ENCODE measurements around the gene MBD2.

MBD2 gene

DNA sequence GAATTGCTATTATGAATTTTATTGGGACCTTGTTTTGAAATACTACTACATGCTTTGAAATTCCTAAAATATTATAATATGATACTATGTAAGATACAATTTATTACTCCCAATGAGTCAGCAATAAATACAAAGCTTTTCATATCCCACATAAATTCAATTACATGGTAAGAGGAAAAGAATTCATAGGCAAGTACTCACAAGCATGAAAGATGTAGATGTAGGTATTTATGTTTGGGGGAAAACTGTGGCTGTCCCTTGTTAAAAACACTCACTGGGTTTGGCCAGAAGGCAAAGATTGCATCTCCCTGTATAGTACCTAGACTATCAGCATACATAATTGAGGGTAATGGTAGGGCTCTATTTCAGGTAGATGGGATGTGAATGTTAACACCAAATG, 90.4 kb downstream of the MBD2 start (continued):
- TF ChIP-seq, protein P1, sequence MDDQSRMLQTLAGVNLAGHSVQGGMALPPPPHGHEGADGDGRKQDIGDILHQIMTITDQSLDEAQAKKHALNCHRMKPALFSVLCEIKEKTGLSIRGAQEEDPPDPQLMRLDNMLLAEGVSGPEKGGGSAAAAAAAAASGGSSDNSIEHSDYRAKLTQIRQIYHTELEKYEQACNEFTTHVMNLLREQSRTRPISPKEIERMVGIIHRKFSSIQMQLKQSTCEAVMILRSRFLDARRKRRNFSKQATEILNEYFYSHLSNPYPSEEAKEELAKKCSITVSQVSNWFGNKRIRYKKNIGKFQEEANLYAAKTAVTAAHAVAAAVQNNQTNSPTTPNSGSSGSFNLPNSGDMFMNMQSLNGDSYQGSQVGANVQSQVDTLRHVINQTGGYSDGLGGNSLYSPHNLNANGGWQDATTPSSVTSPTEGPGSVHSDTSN (CRISPR knock-in tag; IDR thresholded peaks at IDR 0.05) = no peak
- TF ChIP-seq SP3 (tag by site-specific recombination; IDR thresholded peaks at IDR 0.05) = no peak
- no peak for TF ChIP-seq KLF16 (tag by site-specific recombination; IDR thresholded peaks at IDR 0.05)
- no peak for TF ChIP-seq KLF7 (tag by site-specific recombination; IDR thresholded peaks at IDR 0.05; ENCODE audit: borderline replicate concordance)
- no peak for TF ChIP-seq REPIN1 (tag by site-specific recombination; IDR thresholded peaks at IDR 0.05; ENCODE audit: low read depth)
- TF ChIP-seq ZNF426 (tag by site-specific recombination; IDR thresholded peaks at IDR 0.05) = no peak
- TF ChIP-seq, protein P2, sequence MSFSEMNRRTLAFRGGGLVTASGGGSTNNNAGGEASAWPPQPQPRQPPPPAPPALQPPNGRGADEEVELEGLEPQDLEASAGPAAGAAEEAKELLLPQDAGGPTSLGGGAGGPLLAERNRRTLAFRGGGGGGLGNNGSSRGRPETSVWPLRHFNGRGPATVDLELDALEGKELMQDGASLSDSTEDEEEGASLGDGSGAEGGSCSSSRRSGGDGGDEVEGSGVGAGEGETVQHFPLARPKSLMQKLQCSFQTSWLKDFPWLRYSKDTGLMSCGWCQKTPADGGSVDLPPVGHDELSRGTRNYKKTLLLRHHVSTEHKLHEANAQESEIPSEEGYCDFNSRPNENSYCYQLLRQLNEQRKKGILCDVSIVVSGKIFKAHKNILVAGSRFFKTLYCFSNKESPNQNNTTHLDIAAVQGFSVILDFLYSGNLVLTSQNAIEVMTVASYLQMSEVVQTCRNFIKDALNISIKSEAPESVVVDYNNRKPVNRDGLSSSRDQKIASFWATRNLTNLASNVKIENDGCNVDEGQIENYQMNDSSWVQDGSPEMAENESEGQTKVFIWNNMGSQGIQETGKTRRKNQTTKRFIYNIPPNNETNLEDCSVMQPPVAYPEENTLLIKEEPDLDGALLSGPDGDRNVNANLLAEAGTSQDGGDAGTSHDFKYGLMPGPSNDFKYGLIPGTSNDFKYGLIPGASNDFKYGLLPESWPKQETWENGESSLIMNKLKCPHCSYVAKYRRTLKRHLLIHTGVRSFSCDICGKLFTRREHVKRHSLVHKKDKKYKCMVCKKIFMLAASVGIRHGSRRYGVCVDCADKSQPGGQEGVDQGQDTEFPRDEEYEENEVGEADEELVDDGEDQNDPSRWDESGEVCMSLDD (tag by site-specific recombination; IDR thresholded peaks at IDR 0.05) = no peak
- TF ChIP-seq GFI1B (tag by site-specific recombination; IDR thresholded peaks at IDR 0.05) = no peak
- no peak for TF ChIP-seq KLF1 (tag by site-specific recombination; IDR thresholded peaks at IDR 0.05)
- no peak for TF ChIP-seq WT1 (tag by site-specific recombination; IDR thresholded peaks at IDR 0.05)
- TF ChIP-seq ZNF112 (tag by site-specific recombination; IDR thresholded peaks at IDR 0.05) = no peak
- no peak for TF ChIP-seq ZNF48 (tag by site-specific recombination; IDR thresholded peaks at IDR 0.05)

DNA sequence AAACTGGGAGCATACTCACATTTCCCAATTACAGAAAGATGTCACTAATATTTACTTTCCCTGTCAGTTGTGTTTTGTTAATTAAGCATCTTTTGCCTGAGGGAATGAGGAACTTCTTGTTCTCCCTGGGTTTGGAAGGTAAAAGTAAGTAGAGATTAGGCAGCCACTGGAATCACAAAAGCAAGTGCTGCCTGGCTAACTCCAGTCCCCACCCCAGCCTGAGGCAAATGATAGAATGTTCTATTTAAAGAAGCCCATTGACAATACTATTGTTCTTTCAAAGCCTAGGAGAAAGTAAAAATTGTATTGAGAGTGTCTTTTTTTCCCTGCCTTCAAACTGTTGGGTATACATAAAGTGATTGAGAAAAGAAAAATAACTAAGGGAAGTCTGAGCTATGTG, 93.8 kb downstream of the MBD2 start:
- H3K9me3 ChIP-seq (ENCODE audit: control insufficient read depth, insufficient read depth, low read depth, low read length) = no peaks in the 10 kb centered on the region
- no peaks in the 10 kb centered on the region for H3K4me1 ChIP-seq (ENCODE audit: control insufficient read depth, insufficient read depth, low read length)
- no peak overlapping the region for H3K27ac ChIP-seq (ENCODE audit: extremely low read depth, low read depth, low read length)
- POLR2A ChIA-PET = no interaction called here
- H3K4me3 ChIP-seq (ENCODE audit: low read depth, low read length) = no peak overlapping the region
- TF ChIP-seq ZNF654 (tag by site-specific recombination; IDR thresholded peaks at IDR 0.05; ENCODE audit: low read depth) (no peak), ZNF214 (tag by site-specific recombination; IDR thresholded peaks at IDR 0.05; ENCODE audit: borderline replicate concordance) (no peak), MEIS1 (CRISPR knock-in tag; IDR thresholded peaks at IDR 0.05; ENCODE audit: borderline replicate concordance) (no peak)
- no peaks in the 10 kb centered on the region for H3K36me3 ChIP-seq (ENCODE audit: control insufficient read depth in 2 of 2, insufficient read depth in 1 of 2, low read length in 2 of 2)
- CTCF ChIA-PET = interaction anchor here (4.6 kb wide), 1 partner anchor 11 kb away, joined by 57 read pairs; no protein-coding TSS in a partner anchor

DNA sequence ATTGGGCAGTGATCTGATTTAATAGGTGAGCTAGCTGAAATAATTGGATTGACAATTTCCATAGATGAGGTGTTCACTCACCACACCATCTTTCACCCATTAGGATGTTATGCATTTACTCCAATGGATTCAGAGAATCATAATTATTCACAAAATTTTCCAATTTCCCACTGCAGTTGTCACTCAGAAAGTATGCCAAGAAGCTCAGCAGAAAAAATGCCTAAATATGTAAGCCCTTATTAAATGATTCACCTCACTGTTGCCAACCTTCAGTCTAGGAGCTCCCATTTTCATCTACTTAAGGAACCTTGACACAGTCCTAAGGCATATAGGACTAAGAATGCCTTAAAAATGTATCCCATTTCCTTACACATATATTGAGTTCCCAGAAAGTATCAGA, 94.3 kb downstream of the MBD2 start:
- ChIA-PET POLR2A (no interaction called here), CTCF (interaction anchor here (0.6 to 4.6 kb wide), 3 partner anchors 11 to 711 kb away, joined by 3 to 57 read pairs (median 16); no protein-coding TSS in a partner anchor)
- Histone ChIP-seq H3K4me3 (ENCODE audit: low read depth, low read length) (no peak overlapping the region), H3K36me3 (ENCODE audit: control insufficient read depth in 2 of 2, insufficient read depth in 1 of 2, low read length in 2 of 2) (no peaks in the 10 kb centered on the region), H3K27ac (ENCODE audit: extremely low read depth, low read depth, low read length) (no peak overlapping the region), H3K9me3 (ENCODE audit: control insufficient read depth, insufficient read depth, low read depth, low read length) (no peaks in the 10 kb centered on the region), H3K4me1 (ENCODE audit: control insufficient read depth, insufficient read depth, low read length) (no peaks in the 10 kb centered on the region)
- TF ChIP-seq, protein P3, sequence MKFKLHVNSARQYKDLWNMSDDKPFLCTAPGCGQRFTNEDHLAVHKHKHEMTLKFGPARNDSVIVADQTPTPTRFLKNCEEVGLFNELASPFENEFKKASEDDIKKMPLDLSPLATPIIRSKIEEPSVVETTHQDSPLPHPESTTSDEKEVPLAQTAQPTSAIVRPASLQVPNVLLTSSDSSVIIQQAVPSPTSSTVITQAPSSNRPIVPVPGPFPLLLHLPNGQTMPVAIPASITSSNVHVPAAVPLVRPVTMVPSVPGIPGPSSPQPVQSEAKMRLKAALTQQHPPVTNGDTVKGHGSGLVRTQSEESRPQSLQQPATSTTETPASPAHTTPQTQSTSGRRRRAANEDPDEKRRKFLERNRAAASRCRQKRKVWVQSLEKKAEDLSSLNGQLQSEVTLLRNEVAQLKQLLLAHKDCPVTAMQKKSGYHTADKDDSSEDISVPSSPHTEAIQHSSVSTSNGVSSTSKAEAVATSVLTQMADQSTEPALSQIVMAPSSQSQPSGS (tag by site-specific recombination; IDR thresholded peaks at IDR 0.05; ENCODE audit: low read depth) = no peak
- TF ChIP-seq BCL11B (tag by site-specific recombination; IDR thresholded peaks at IDR 0.05; ENCODE audit: low read depth) = no peak
- TF ChIP-seq ZNF114 (tag by site-specific recombination; IDR thresholded peaks at IDR 0.05) = no peak
- TF ChIP-seq FEZF1 (tag by site-specific recombination; IDR thresholded peaks at IDR 0.05) = no peak
- TF ChIP-seq, protein P4, sequence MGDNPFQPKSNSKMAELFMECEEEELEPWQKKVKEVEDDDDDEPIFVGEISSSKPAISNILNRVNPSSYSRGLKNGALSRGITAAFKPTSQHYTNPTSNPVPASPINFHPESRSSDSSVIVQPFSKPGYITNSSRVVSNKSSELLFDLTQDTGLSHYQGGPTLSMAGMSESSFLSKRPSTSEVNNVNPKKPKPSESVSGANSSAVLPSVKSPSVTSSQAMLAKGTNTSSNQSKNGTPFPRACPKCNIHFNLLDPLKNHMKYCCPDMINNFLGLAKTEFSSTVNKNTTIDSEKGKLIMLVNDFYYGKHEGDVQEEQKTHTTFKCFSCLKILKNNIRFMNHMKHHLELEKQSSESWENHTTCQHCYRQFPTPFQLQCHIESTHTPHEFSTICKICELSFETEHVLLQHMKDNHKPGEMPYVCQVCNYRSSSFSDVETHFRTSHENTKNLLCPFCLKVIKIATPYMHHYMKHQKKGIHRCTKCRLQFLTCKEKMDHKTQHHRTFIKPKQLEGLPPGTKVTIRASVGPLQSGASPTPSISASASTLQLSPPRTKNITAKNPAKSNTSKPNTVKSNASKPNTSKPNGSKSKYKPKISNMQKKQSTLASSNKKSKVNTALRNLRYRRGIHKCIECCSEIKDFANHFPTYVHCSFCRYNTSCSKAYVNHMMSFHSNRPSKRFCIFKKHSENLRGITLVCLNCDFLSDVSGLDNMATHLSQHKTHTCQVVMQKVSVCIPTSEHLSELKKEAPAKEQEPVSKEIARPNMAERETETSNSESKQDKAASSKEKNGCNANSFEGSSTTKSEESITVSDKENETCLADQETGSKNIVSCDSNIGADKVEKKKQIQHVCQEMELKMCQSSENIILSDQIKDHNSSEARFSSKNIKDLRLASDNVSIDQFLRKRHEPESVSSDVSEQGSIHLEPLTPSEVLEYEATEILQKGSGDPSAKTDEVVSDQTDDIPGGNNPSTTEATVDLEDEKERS (tag by site-specific recombination; IDR thresholded peaks at IDR 0.05) = no peak
- no peak for TF ChIP-seq PRDM1 (tag by site-specific recombination; IDR thresholded peaks at IDR 0.05)
- TF ChIP-seq, protein P5, sequence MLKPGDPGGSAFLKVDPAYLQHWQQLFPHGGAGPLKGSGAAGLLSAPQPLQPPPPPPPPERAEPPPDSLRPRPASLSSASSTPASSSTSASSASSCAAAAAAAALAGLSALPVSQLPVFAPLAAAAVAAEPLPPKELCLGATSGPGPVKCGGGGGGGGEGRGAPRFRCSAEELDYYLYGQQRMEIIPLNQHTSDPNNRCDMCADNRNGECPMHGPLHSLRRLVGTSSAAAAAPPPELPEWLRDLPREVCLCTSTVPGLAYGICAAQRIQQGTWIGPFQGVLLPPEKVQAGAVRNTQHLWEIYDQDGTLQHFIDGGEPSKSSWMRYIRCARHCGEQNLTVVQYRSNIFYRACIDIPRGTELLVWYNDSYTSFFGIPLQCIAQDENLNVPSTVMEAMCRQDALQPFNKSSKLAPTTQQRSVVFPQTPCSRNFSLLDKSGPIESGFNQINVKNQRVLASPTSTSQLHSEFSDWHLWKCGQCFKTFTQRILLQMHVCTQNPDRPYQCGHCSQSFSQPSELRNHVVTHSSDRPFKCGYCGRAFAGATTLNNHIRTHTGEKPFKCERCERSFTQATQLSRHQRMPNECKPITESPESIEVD (tag by site-specific recombination; IDR thresholded peaks at IDR 0.05) = no peak
- TF ChIP-seq ZNF658 (tag by site-specific recombination; IDR thresholded peaks at IDR 0.05) = no peak
- TF ChIP-seq ZIC2 (tag by site-specific recombination; IDR thresholded peaks at IDR 0.05) = no peak
- TF ChIP-seq ZNF473 (tag by site-specific recombination; IDR thresholded peaks at IDR 0.05) = no peak

Measured in HEK293 (cell line).